Keratinocyte (primary cell): ENCODE results near the gene TIAL1.

Experiments used
- EZH2 ChIP-seq: IDR thresholded peaks from one replicate; pipeline ENCODE4 v1.6.1; 2012; ENCODE audit warnings: inconsistent platforms, mild to moderate bottlenecking, low read length, moderate library complexity
- TF ChIP-seq, protein P1 (sequence below), 3 experiments: IDR thresholded peaks in 1 of 3; conservative IDR thresholded peaks in 1 of 3; optimal IDR thresholded peaks in 1 of 3; 2 replicates in 2 of 3; 3 replicates in 1 of 3; pipeline versions ENCODE3 to v1.5.1; 2011; ENCODE audit warnings: low read length in 3 of 3, mild to moderate bottlenecking in 3 of 3, moderate library complexity in 2 of 3, control low read depth in 1 of 3, inconsistent platforms in 1 of 3; ENCODE audit not compliant: insufficient read depth in 2 of 3; ENCODE audit errors: extremely low read depth in 1 of 3

GRCh38 chr10:119541459-119542356 is 55.1 kb downstream of the TIAL1 start:
- TF ChIP-seq, protein P1, sequence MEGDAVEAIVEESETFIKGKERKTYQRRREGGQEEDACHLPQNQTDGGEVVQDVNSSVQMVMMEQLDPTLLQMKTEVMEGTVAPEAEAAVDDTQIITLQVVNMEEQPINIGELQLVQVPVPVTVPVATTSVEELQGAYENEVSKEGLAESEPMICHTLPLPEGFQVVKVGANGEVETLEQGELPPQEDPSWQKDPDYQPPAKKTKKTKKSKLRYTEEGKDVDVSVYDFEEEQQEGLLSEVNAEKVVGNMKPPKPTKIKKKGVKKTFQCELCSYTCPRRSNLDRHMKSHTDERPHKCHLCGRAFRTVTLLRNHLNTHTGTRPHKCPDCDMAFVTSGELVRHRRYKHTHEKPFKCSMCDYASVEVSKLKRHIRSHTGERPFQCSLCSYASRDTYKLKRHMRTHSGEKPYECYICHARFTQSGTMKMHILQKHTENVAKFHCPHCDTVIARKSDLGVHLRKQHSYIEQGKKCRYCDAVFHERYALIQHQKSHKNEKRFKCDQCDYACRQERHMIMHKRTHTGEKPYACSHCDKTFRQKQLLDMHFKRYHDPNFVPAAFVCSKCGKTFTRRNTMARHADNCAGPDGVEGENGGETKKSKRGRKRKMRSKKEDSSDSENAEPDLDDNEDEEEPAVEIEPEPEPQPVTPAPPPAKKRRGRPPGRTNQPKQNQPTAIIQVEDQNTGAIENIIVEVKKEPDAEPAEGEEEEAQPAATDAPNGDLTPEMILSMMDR (optimal IDR thresholded peaks at IDR 0.05 in 1 of 3, IDR thresholded peaks at IDR 0.05 in 1 of 3, conservative IDR thresholded peaks at IDR 0.05 in 1 of 3; ENCODE audit: extremely low read depth in 1 of 3, insufficient read depth in 2 of 3, low read length in 3 of 3) = no peak
- TF ChIP-seq EZH2 = no peak
